K562 (cell line): ENCODE data around the gene VRK3. TPM values are rescaled to one million over a fixed set of nuclear protein-coding genes. Genes with fewer than 3 reads are reported as not detected.
A peak's percentile ranks its signal among the peaks of the same experiment; 100 is the strongest.

Experiments used
- ATAC-seq: fragments of 200-7000 bp; cut with Tn5 transposase; 3 replicates; pipeline ENCODE4 v1.9.1; 2020; ENCODE audit warnings: moderate library complexity
- BruUV-seq: library from RNA; stranded (reverse); fragments of 400-500 nt; replicated peaks from 2 replicates; lab custom pipeline; 2021; lab: Mats Ljungman, UMichigan
- CTCF ChIA-PET: fragments of 300-600 bp; formaldehyde crosslinking; extraction: SDS; loops from one replicate; lab custom pipeline; 2021; ENCODE audit warnings: low intra/inter-chr PET ratio; lab: Yijun Ruan, JAX
- POLR2A ChIA-PET: fragments of 300-600, 350-650 bp; sonication (Branson Sonifier 250); formaldehyde crosslinking; extraction: SDS; loops from one replicate; lab custom pipeline; 2021; ENCODE audit warnings: antibody characterized with exemption, inconsistent platforms; lab: Yijun Ruan, JAX
- DNase-seq, 4 experiments: peaks; one replicate each; pipeline versions ENCODE4 v3.0.0 to v3.0.0-alpha.2; 2011 to 2018; ENCODE audit warnings: low spot score in 3 of 4, mixed read lengths in 3 of 4; ENCODE audit errors: extremely low read depth in 1 of 4
- FAIRE-seq: peaks from 2 replicates; lab custom pipeline; 2011; peaks lifted over from hg19 to GRCh38; lab: Jason Lieb, UNC
- H2AFZ ChIP-seq: 2 replicates; pipeline ENCODE4 v1.6.0; 2011; ENCODE audit warnings: low read depth, low read length, control low read depth, inconsistent platforms
- H3K27ac ChIP-seq: fragments of 200-600 bp; 3 replicates; pipeline ENCODE4 v1.8.0; 2011; ENCODE audit warnings: low read depth, mild to moderate bottlenecking, control low read depth, inconsistent platforms, low read length, moderate library complexity, mixed read lengths; ENCODE audit errors: extremely low read depth
- H3K27me3 ChIP-seq, 2 experiments: fragments of 300-600 bp in 1 of 2; 2 replicates in 1 of 2; 3 replicates in 1 of 2; pipeline versions ENCODE4 v1.6.0 to v1.8.0; 2011; ENCODE audit warnings: inconsistent platforms in 2 of 2, low read length in 2 of 2, mild to moderate bottlenecking in 1 of 2, mixed read lengths in 1 of 2, moderate library complexity in 1 of 2; ENCODE audit not compliant: control insufficient read depth in 2 of 2, insufficient read depth in 2 of 2
- H3K36me3 ChIP-seq: fragments of 300-600 bp; 3 replicates; pipeline ENCODE4 v1.8.0; 2011; ENCODE audit warnings: mild to moderate bottlenecking, low read length, inconsistent platforms; ENCODE audit not compliant: control insufficient read depth, insufficient read depth
- H3K4me1 ChIP-seq, 2 experiments: fragments of 200-600 bp in 1 of 2; replicated peaks in 1 of 2; 2 replicates in 1 of 2; 3 replicates in 1 of 2; pipeline versions ENCODE4 v1.5.1 to v1.8.0; 2011; ENCODE audit warnings: inconsistent platforms in 2 of 2, low read length in 2 of 2, mild to moderate bottlenecking in 1 of 2, mixed read lengths in 1 of 2, moderate library complexity in 1 of 2; ENCODE audit not compliant: control insufficient read depth in 2 of 2, insufficient read depth in 2 of 2
- H3K4me2 ChIP-seq: 2 replicates; pipeline ENCODE4 v1.6.1; 2011; ENCODE audit warnings: low read length, control low read depth, inconsistent platforms, mixed read lengths; ENCODE audit not compliant: insufficient read depth
- H3K4me3 ChIP-seq: fragments of 200-600 bp; sonication (generic), shearing (Covaris generic); 2 replicates; pipeline ENCODE4 v1.5.1; 2016; ENCODE audit warnings: control low read depth, inconsistent platforms
- H3K79me2 ChIP-seq: fragments of 200-600 bp; 3 replicates; pipeline ENCODE4 v1.8.0; 2011; ENCODE audit warnings: low read length, inconsistent platforms; ENCODE audit not compliant: control insufficient read depth, insufficient read depth
- H3K9ac ChIP-seq, 2 experiments: 2 replicates each; pipeline versions ENCODE4 v1.6.0 to v1.6.1; 2011; ENCODE audit warnings: low read depth in 2 of 2, low read length in 2 of 2, control low read depth in 1 of 2, inconsistent platforms in 1 of 2, mild to moderate bottlenecking in 1 of 2, mixed read lengths in 1 of 2; ENCODE audit not compliant: insufficient read depth in 1 of 2
- H3K9me1 ChIP-seq: one replicate; pipeline ENCODE4 v1.6.0; 2011; ENCODE audit warnings: inconsistent platforms, mild to moderate bottlenecking, low read length, moderate library complexity; ENCODE audit not compliant: control insufficient read depth, insufficient read depth
- H3K9me3 ChIP-seq: replicated peaks from 2 replicates; pipeline ENCODE4 v1.5.1; 2011; ENCODE audit warnings: low read depth, low read length, inconsistent platforms; ENCODE audit not compliant: control insufficient read depth, insufficient read depth
- H4K20me1 ChIP-seq: replicated peaks from 2 replicates; pipeline ENCODE4 v1.6.1; 2011; ENCODE audit warnings: low read length, inconsistent platforms, mixed read lengths; ENCODE audit not compliant: control insufficient read depth, insufficient read depth
- ARID1B ChIP-seq: fragments of 450-650 bp; IDR thresholded peaks from 2 replicates; pipeline ENCODE4 v1.6.1; 2016; ENCODE audit warnings: antibody characterized with exemption, mild to moderate bottlenecking, inconsistent platforms
- CEBPB ChIP-seq: fragments of 450-650 bp; IDR thresholded peaks from 2 replicates; pipeline ENCODE4 v1.6.1; 2016; ENCODE audit warnings: missing genetic modification characterization, missing compliant biosample characterization
- HINFP ChIP-seq: fragments of 450-650 bp; conservative IDR thresholded peaks from 2 replicates; pipeline ENCODE4 v1.6.1; 2016; ENCODE audit warnings: missing genetic modification characterization, low read depth, mild to moderate bottlenecking, control low read depth, missing compliant biosample characterization
- RAD21 ChIP-seq, 2 experiments: fragments of 250-450 bp in 1 of 2; fragments of 450-650 bp in 1 of 2; sonication (Bioruptor Pico) in 1 of 2; formaldehyde crosslinking in 1 of 2; IDR thresholded peaks in 1 of 2; conservative IDR thresholded peaks in 1 of 2; 2 replicates each; pipeline versions ENCODE4 v1.4.0 to v1.8.0; 2020 to 2022; ENCODE audit warnings: mild to moderate bottlenecking in 2 of 2, moderate library complexity in 1 of 2
- REST ChIP-seq, 2 experiments: fragments of 450-650 bp; formaldehyde crosslinking in 1 of 2; IDR thresholded peaks; 2 replicates each; pipeline versions ENCODE4 v1.4.0 to v1.6.1; 2014 to 2020; ENCODE audit warnings: mild to moderate bottlenecking in 2 of 2, borderline replicate concordance in 1 of 2, low read depth in 1 of 2
- TBL1XR1 ChIP-seq, 2 experiments: IDR thresholded peaks; 2 replicates each; pipeline ENCODE4 v1.6.1; 2012; ENCODE audit warnings: improper control_type of control experiment in 2 of 2, low read length in 2 of 2, mild to moderate bottlenecking in 1 of 2
- ZBTB33 ChIP-seq: sonication (generic); formaldehyde crosslinking; IDR thresholded peaks from 2 replicates; pipeline ENCODE4 v1.8.1; 2023; ENCODE audit warnings: mild to moderate bottlenecking, missing genetic modification reagents
- ZEB2 ChIP-seq: fragments of 450-650 bp; IDR thresholded peaks from 2 replicates; pipeline ENCODE4 v1.6.1; 2016
- WGBS: fragments of 100-300 bp; shearing (Covaris generic); methylation state at CpG from one replicate; pipeline ENCODE4 v1.1.6; 2016; ENCODE audit warnings: low coverage, mixed read lengths; ENCODE audit not compliant: insufficient coverage; ENCODE audit errors: missing lambda C conversion rate; 5-methylcytosine and 5-hydroxymethylcytosine counted together
- in situ Hi-C: fragments of 300-500 bp; cut with MboI; formaldehyde crosslinking; loops from 4 replicates; pipeline ENCODE4 v1.15.0; 2018; ENCODE audit warnings: inconsistent platforms, mixed read lengths
- intact Hi-C: fragments of 100-400 bp; cut with micrococcal nuclease; formaldehyde crosslinking; loops from 2 replicates; pipeline ENCODE4 v1.14.2; 2022
- polyA plus RNA-seq, 8 experiments: library from polyadenylated mRNA; depleted of rRNA in 4 of 8; stranded (reverse) in 5 of 8; unstranded in 3 of 8; fragments of >200 nt; fragmentation: Nextera tagmentation in 2 of 8; fragmentation: Illumina TruSeq in 1 of 8; extraction: Ambion mirVana in 2 of 8; extraction: Trizol in 1 of 8; gene quantifications; 2 replicates each; pipeline versions ENCODE4 v1.2.1 to v1.2.3, GENCODE V29; 2011 to 2014; ENCODE audit warnings: inconsistent platforms in 1 of 8, missing spikeins in 1 of 8
- total RNA-seq, 7 experiments: library from RNA; depleted of rRNA in 6 of 7; stranded (reverse); fragments of >200 nt in 6 of 7; fragmentation: Illumina TruSeq in 2 of 7; extraction: Trizol in 2 of 7; gene quantifications; 2 replicates each; pipeline versions ENCODE4 v1.2.1 to v1.2.3, GENCODE V29; 2011 to 2021; ENCODE audit warnings: low replicate concordance in 1 of 7

Gene VRK3
- total and polyA plus RNA-seq, 9 of the 15 experiments (the other 6 are each of a cell fraction or from before 2014, with no cell fraction given): 25.6 to 94.3 (median 42.9) TPM

GRCh38 chr19:50008532-50008931, 16.6 kb downstream of the VRK3 start:
- DNase-seq: peak in 3 of 4 experiments; percentile 27 to 58 (median 57)
- H4K20me1 ChIP-seq: no peaks in the 10 kb centered on the region; the same call in 1 of the 2 replicates
- H3K9me3 ChIP-seq: no peaks in the 10 kb centered on the region
- peak; percentile 91 for ATAC-seq
- no peak overlapping the region for H3K4me3 ChIP-seq
- peaks cover 3 to 16% of the 10 kb centered on the region in 2 experiments; a peak in 4 of 5 replicates for H3K4me1 ChIP-seq
- no peak overlapping the region for H3K9ac ChIP-seq
- FAIRE-seq: no peak
- in situ Hi-C loops (no loop called here), intact Hi-C loops (no loop called here)
- POLR2A ChIA-PET: interaction anchor here (1.1 to 1.2 kb wide), 2 partner anchors 11 to 15 kb away, joined by 3 to 5 read pairs; no protein-coding TSS in a partner anchor
- H3K27me3 ChIP-seq: no peaks in the 10 kb centered on the region
- CTCF ChIA-PET: no interaction called here
- peaks cover 2% of the 10 kb centered on the region for H3K9me1 ChIP-seq
- no peaks in the 10 kb centered on the region for H3K79me2 ChIP-seq
- H3K27ac ChIP-seq: no peak overlapping the region
- H3K36me3 ChIP-seq: peaks cover 60% of the 10 kb centered on the region; the same call in 2 of the 3 replicates
- no peak overlapping the region for H3K4me2 ChIP-seq
- no peak overlapping the region for H2AFZ ChIP-seq
- no TSS peak for BruUV-seq
- 57% methylated on average over 10 of the region's 10 CpGs for WGBS
- TF ChIP-seq CEBPB (tag) (no peak), RAD21 (CRISPR knock-in tag; conservative IDR thresholded peaks at IDR 0.05 in 1 of 2, IDR thresholded peaks at IDR 0.05 in 1 of 2) (peak in 1 of 2 experiments; percentile 51; a peak in 2 of 4 replicates), TBL1XR1 (IDR thresholded peaks at IDR 0.05; ENCODE audit: low read length in 2 of 2) (no peak), ARID1B (no peak), ZBTB33 (CRISPR knock-in tag) (peak; percentile 100), HINFP (peak; percentile 49; the same call in 1 of the 2 replicates), REST (IDR thresholded peaks at IDR 0.05; ENCODE audit: borderline replicate concordance) (peak; percentile 65; the same call in 1 of the 2 replicates), REST (CRISPR knock-in tag; IDR thresholded peaks at IDR 0.05; ENCODE audit: low read depth) (no peak), ZEB2 (no peak)
